Activated CD8-positive, alpha-beta T cell treated with anti-CD3 and anti-CD28 coated beads for 36 hours (primary cell): ENCODE data around the gene DDX17. TPM values are rescaled to one million over a fixed set of nuclear protein-coding genes. Genes with fewer than 3 reads are reported as not detected.

Source experiments
- ATAC-seq: fragments of 200-7000 bp; cut with Tn5 transposase; one replicate; pipeline ENCODE4 v1.10.0; 2021; ENCODE audit warnings: mild to moderate bottlenecking, moderate library complexity
- CTCF ChIA-PET: fragments of 350-600 bp; sonication (Branson Sonifier 250); formaldehyde crosslinking; loops from one replicate; lab custom pipeline; 2021; ENCODE audit warnings: antibody characterized with exemption; lab: Charles Lee
- POLR2A ChIA-PET: fragments of 350-600 bp; sonication (Branson Sonifier 250); formaldehyde crosslinking; loops from one replicate; lab custom pipeline; 2021; ENCODE audit warnings: antibody characterized with exemption; lab: Charles Lee
- DNase-seq: peaks from one replicate; pipeline ENCODE4 v3.0.0-alpha.2; 2020
- H3K27ac Mint-ChIP-seq: one replicate; pipeline ENCODE4 v1.8.0; 2021; ENCODE audit warnings: mild to moderate bottlenecking, mixed read lengths
- H3K27me3 Mint-ChIP-seq: one replicate; pipeline ENCODE4 v1.8.0; 2021; ENCODE audit warnings: mixed read lengths
- H3K36me3 Mint-ChIP-seq: one replicate; pipeline ENCODE4 v1.8.0; 2021; ENCODE audit warnings: low read depth, mixed read lengths
- H3K4me1 Mint-ChIP-seq: one replicate; pipeline ENCODE4 v1.8.0; 2021; ENCODE audit warnings: low read depth, mixed read lengths
- H3K4me3 Mint-ChIP-seq: one replicate; pipeline ENCODE4 v1.8.0; 2021; ENCODE audit warnings: mild to moderate bottlenecking, moderate library complexity, mixed read lengths
- H3K9me3 Mint-ChIP-seq: one replicate; pipeline ENCODE4 v1.8.0; 2021; ENCODE audit warnings: mixed read lengths
- CTCF ChIP-seq: fragments of 200-600 bp; IDR thresholded peaks from one replicate; pipeline ENCODE4 v1.8.0; 2022; ENCODE audit warnings: antibody characterized with exemption, mild to moderate bottlenecking
- intact Hi-C: fragments of 100-400 bp; cut with micrococcal nuclease; formaldehyde crosslinking; loops from one replicate; pipeline ENCODE4 v1.10.0; 2022
- total RNA-seq, 2 experiments: library from RNA; stranded (reverse); gene quantifications; one replicate each; pipeline ENCODE4 v1.2.3, GENCODE V29; 2021

The DDX17 gene
- total RNA-seq, 2 experiments from 2014 or later = 320 to 334 TPM

- H3K27me3 Mint-ChIP-seq = no peaks in the 10 kb centered on the region
- intact Hi-C loops = loop anchor here (5.0 kb wide), 1 partner anchor 67 kb away; the partner anchor contains the start of gene DMC1
- peaks cover 37% of the 10 kb centered on the region for H3K4me1 Mint-ChIP-seq
- ChIA-PET POLR2A (no interaction called here), CTCF (no interaction called here)
- H3K36me3 Mint-ChIP-seq = peaks cover 53% of the 10 kb centered on the region
- ATAC-seq (peak; percentile 19), DNase-seq (peak; percentile 54)
- H3K9me3 Mint-ChIP-seq = peaks cover 6% of the 10 kb centered on the region
- H3K27ac Mint-ChIP-seq = peak overlapping the region; percentile 100
- TF ChIP-seq CTCF = no peak
- peak overlapping the region; percentile 93 for H3K4me3 Mint-ChIP-seq
These were observed 482 bp downstream of the DDX17 start for GRCh38 chr22:38505541-38506117.

DNA sequence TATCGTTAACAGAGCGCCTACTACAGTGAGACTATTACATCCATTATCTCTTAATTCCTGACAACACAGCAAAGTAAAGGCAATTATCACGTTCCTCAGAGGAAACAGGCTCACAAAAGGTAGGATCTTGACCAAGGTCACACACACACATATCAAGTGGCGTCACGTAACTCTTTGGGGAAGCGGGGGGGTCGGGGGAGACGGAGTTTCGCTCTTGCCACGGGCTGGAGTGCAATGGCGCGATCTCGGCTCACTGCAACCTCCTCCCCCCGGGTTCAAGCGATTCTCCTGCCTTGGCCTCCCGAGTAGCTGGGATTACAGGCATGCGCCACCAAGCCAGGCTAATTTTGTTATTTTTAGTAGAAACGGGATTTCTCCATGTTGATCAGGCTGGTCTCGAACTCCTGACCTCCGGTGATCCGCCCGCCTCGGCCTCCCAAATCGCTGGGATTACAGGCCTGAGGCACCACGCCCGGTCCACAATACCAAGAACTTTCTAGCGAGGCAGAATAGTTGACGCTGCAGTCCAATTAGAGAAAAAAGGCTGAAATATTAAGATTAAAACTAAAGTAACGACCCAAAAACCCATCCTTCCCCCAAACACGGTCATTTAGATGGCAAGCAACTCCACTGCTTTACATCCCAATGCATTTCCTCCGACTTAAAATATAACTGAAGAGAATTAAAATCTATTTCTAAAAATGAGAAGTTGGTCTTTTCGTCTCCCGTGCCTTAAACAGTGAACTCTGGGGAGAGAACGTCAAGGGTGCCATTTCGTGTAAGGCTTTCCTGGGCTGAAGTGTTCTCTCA, 1.2 kb downstream of the DDX17 start:
- ChIA-PET POLR2A (interaction anchor here (1.2 to 4.9 kb wide), 3 partner anchors 16 to 66 kb away, joined by 4 to 43 read pairs (median 5); partner anchors contain the start of gene DMC1), CTCF (no interaction called here)
- Mint-ChIP-seq H3K4me1 (peaks cover 40% of the 10 kb centered on the region), H3K27ac (peak overlapping the region; percentile 100), H3K36me3 (peaks cover 59% of the 10 kb centered on the region), H3K4me3 (peak overlapping the region; percentile 93), H3K9me3 (peaks cover 6% of the 10 kb centered on the region), H3K27me3 (no peaks in the 10 kb centered on the region)
- intact Hi-C loops = loop anchor here (5.0 kb wide), 1 partner anchor 67 kb away; the partner anchor contains the start of gene DMC1
- no peak for ATAC-seq
- no peak for TF ChIP-seq CTCF
- peak; percentile 83 for DNase-seq

DNA sequence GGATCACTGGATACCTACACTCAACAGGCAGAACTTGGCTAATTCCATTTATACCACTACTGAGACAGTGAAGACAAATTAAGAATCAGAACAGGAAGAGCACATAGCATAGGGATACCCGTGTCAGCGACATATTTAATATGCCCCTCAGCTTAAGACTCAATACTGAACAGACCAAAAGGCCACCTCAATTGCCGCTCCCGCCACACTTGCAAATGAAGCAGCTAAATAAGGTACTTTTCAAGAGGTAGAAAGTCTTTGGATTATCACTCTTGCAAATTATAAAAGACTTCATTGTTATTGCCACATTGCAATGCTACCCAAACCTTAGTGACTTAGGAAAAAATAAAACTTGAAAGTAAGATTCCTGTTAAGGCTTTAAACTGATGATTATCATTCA, 3.1 kb downstream of the DDX17 start:
- ChIA-PET POLR2A (interaction anchor here (0.6 to 4.9 kb wide), 7 partner anchors 7 to 68 kb away, joined by 3 to 43 read pairs (median 4); partner anchors contain the start of gene DMC1), CTCF (interaction anchor here (0.6 to 1.3 kb wide), 2 partner anchors 9 to 634 kb away, joined by 3 to 6 read pairs; no protein-coding TSS in a partner anchor)
- H3K4me3 Mint-ChIP-seq = peak overlapping the region; percentile 93
- DNase-seq (no peak), ATAC-seq (no peak)
- H3K4me1 Mint-ChIP-seq = peaks cover 55% of the 10 kb centered on the region
- TF ChIP-seq CTCF = no peak
- H3K27ac Mint-ChIP-seq = peak overlapping the region; percentile 100
- peaks cover 2% of the 10 kb centered on the region for H3K9me3 Mint-ChIP-seq
- intact Hi-C loops = no loop called here
- no peaks in the 10 kb centered on the region for H3K27me3 Mint-ChIP-seq
- peaks cover 71% of the 10 kb centered on the region for H3K36me3 Mint-ChIP-seq

- CTCF ChIA-PET = interaction anchor here (1.3 kb wide), 1 partner anchor 8 kb away, joined by 6 read pairs; no protein-coding TSS in a partner anchor
- H3K27ac Mint-ChIP-seq = peak overlapping the region; percentile 100
- DNase-seq (no peak), ATAC-seq (no peak)
- intact Hi-C loops = no loop called here
- peaks cover 74% of the 10 kb centered on the region for H3K36me3 Mint-ChIP-seq
- H3K9me3 Mint-ChIP-seq = no peaks in the 10 kb centered on the region
- peak overlapping the region; percentile 93 for H3K4me3 Mint-ChIP-seq
- no peak for TF ChIP-seq CTCF
- POLR2A ChIA-PET = interaction anchor here (0.6 to 4.9 kb wide), 9 partner anchors 8 to 69 kb away, joined by 3 to 43 read pairs (median 4); no protein-coding TSS in a partner anchor
- H3K4me1 Mint-ChIP-seq = peaks cover 57% of the 10 kb centered on the region
- no peaks in the 10 kb centered on the region for H3K27me3 Mint-ChIP-seq
These were observed 4.1 kb downstream of the DDX17 start for GRCh38 chr22:38501797-38502672.
